CD4-positive, alpha-beta T cell treated with Interleukin-4 for 4 hours (primary cell): Measurements from ENCODE around the gene EPOP.
A peak's percentile ranks its signal among the peaks of the same experiment; 100 is the strongest.

Experiments
- DNase-seq: peaks from one replicate; pipeline ENCODE4 v3.0.0-alpha.2; 2020

EPOP gene

DNA sequence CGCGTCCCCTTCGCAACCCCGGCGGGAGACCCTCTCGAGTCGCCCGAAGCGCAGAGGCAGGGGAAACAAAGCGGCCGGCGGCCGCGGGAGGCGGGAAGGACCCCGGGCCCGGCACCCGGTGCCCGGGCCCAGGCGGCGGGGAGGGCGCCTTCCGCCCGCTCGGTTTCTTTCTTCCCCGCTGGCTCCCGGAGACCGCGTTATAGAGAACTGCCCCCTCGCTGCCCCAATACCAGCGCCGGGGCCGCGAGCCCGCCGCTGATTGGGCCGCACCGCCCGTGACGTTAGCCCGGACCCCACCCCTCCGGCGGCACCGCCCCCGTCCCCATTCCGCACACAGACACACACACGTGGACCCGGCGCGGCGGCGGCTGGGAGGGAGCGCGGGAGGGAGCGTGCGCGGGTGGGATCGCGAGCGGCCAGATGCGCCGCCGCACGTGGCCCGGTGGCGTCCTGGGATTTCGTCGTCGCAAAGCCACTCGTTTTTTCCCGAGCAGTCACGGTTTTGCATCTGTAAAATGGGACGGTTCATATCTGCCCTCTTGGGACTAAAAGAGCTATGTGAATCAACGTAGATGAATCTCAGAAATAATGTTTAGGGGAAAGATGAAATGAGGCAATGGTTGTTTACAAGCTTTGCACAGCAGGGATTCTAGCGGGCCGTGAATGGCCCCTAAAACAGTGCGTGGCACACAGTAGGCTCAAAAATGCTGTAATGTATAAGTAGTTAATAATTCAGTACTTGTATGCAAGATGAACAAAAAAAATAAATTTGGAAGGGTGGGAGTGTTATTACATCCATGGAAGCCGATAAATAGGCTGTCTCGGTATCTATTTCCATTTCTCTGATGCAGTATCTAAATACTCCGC lies at the start of gene EPOP:
Gene EPOP, minus strand, starts transcription at position 209 of the 867 bp plus-strand sequence. CDS start 462 bp downstream, outside the sequence.
- DNase-seq, result peak; percentile 80

DNA sequence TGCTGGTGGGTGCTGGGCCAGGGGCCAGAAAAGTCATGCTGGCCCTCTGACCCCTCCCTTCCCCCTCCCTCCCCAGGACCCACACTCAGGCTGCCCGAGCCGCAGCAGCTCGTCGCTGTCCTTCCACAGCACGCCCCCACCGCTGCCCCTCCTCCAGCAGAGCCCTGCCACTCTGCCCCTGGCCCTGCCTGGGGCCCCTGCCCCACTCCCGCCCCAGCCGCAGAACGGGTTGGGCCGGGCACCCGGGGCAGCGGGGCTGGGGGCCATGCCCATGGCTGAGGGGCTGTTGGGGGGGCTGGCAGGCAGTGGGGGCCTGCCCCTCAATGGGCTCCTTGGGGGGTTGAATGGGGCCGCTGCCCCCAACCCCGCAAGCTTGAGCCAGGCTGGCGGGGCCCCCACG lies 47.0 kb upstream of the EPOP start:
- DNase-seq, result no peak

GRCh38 chr17:38720941-38721340 lies 46.2 kb upstream of the EPOP start:
- no peak for DNase-seq

DNA sequence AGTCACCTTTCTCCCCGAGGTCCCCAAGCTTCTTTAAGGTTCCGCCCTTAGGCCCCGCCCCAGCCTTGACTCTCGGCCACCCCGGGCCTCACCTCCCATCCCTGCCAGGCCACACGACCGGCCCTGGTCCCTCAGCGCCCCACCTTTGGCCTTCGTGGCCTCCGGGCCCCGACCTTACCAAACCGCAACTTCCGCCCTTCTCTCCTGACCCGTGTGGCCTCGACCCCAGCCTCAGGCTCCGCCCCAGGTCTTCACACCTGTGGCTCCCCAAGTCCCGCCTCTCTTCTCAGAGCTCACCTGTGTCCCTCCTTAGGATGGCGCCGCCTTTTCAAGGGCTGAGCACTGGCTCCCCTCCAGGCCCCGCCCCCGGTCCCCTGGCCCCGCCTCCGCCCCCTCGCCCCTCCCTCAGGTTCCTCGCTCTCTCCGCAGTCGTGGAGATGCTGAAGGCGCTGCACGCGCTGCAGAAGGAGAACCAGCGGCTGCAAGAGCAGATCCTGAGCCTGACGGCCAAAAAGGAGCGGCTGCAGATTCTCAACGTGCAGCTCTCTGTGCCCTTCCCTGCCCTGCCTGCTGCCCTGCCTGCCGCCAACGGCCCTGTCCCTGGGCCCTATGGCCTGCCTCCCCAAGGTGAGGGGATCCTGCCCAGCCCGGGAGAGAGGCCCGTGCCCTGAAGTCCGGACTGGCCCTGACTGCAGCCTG lies 45.3 kb upstream of the EPOP start:
- no peak for DNase-seq

DNA sequence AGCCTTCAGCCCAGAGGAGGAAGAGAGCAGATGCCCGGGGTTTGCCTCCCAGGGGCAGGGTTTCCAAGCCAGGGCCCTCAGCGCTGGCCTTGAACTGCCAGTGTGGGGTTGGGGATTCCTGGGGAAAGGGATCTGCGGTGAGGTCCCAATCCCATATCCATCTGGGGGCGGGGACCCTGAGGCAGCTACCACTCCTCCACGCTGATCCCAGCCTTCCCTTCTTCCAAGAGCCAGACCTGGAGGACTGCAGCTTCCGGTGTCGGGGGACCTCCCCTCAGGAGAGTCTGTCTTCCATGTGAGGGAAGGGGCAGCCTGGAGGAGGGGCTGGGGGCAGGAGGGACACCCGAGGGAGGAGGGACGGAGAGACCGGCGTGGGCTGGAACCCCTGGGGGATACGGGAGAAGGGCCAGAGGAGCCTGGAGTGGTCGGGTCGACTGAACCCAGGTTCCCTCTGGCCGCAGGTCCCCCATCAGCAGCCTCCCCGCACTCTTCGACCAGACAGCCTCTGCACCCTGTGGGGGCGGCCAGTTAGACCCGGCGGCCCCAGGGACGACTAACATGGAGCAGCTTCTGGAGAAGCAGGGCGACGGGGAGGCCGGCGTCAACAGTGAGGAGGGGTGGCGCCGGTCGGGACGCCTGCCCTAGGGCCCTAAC lies 44.7 kb upstream of the EPOP start:
- DNase-seq, result no peak

DNA sequence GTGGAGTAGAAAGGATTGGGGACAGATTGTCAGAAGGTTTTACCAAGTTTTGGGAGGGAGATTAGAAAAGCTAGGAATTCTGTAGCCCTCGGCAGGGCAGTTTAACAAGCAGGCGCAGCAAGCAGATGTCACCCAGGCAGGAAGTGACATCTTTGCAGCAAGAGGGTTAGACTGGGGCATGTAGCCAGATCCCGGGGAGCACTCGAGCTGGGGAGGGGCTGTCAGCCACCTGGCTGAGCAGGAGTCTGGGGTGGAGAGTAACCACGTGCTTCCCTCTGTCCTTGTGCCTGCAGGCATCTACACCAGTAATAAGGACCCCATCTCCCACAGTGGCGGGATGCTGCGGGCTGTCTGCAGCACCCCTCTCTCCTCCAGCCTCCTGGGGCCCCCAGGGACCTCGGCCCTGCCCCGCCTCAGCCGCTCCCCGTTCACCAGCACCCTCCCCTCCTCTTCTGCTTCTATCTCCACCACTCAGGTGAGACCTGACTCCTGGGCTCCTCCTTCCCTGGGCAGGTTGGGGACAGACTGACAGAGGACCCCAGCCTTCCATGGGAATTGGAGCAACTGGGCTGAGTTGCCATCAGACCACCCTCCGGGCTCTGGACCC lies 42.5 kb upstream of the EPOP start:
- DNase-seq, result no peak

DNA sequence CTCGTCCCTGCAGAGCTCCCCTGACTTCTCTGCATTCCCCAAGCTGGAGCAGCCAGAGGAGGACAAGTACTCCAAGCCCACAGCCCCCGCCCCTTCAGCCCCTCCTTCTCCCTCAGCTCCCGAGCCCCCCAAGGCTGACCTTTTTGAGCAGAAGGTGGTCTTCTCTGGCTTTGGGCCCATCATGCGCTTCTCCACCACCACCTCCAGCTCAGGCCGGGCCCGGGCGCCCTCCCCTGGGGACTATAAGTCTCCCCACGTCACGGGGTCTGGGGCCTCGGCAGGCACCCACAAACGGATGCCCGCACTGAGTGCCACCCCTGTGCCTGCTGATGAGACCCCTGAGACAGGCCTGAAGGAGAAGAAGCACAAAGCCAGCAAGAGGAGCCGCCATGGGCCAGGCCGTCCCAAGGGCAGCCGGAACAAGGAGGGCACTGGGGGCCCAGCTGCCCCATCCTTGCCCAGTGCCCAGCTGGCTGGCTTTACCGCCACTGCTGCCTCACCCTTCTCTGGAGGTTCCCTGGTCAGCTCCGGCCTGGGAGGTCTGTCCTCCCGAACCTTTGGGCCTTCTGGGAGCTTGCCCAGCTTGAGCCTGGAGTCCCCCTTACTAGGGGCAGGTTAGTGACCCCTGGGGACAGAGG lies 41.7 kb upstream of the EPOP start:
- DNase-seq, result no peak

GRCh38 chr17:38715216-38715943 lies 40.6 kb upstream of the EPOP start:
- no peak for DNase-seq

DNA sequence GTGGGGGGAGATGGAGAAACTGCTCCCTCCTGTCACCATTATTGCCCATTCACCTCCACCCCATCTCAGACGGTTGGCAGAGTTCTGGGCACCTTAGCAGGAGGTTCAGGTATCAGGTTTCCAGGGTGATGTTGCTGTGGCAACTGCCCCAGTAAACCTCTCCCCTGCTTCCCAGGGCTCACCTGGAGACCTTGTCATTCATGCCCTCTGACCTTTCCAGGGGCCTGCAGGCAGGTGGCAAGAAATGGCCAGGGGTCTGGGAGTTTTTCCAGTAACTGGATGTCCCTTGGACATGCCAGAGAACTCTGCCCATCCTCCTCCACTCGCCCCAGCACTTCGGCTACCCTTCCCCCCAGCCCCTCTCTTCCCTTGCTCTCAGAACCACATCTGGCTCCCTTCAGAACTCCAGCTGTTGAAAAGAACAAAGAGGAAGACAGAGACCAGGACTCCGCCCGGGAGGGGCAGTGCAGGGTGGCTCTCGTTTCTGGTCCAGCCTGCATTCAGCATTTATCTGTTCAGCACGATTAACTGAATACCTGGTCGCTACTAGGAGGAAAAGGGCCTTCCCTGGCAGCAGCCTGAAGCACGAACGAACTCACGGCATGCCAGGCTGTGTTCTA lies 38.8 kb upstream of the EPOP start:
- no peak for DNase-seq

GRCh38 chr17:38712593-38712992 lies 37.8 kb upstream of the EPOP start:
- DNase-seq, result no peak

GRCh38 chr17:38711792-38712571 lies 37.2 kb upstream of the EPOP start:
- DNase-seq, result no peak

- no peak for DNase-seq
Measured at GRCh38 chr17:38710985-38711384, 36.2 kb upstream of the EPOP start.

- DNase-seq, result no peak
Measured at GRCh38 chr17:38710604-38710962, 35.8 kb upstream of the EPOP start.

- no peak for DNase-seq
Measured at GRCh38 chr17:38709864-38710603, 35.3 kb upstream of the EPOP start.

DNA sequence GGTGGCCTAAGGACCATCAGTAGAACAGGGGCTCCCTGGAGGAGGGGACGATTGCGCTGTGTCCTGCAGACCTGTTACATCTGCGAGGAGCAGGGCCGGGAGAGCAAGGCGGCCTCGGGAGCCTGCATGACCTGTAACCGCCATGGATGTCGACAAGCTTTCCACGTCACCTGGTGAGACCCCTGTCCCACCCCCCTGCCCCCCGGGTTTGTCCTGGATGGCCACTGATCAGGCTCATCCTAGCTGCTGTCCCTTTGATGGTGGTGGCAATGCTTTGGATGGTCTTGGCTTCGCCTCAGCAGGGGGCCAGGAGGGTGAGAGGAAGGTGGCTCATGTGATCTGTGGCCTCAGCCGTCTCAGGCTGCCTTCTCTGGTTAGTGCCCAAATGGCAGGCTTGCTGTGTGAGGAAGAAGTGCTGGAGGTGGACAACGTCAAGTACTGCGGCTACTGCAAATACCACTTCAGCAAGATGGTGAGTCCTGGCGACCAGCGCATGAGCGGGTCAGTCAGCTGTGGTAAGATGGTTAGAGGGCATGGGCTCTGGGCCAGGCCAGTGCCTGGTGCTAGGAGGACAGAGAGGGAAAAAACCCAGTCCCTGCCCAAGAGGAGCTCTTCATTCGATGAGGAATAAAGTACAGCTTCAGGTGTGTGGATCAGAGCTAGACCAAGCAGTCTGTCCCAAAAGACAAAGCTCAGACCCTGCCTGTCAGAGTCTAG lies 34.5 kb upstream of the EPOP start:
- no peak for DNase-seq

- no peak for DNase-seq
Measured at GRCh38 chr17:38707678-38708351, 33.1 kb upstream of the EPOP start.

- DNase-seq, result peak; percentile 32
Measured at GRCh38 chr17:38706505-38707216, 31.9 kb upstream of the EPOP start.
